AG04449 (cell line): Measurements from ENCODE around the gene HOXC9.
A peak's percentile ranks its signal among the peaks of the same experiment; 100 is the strongest.

ENCODE experiments used
- CTCF ChIA-PET: fragments of 350-600 bp; formaldehyde crosslinking; extraction: SDS; loops from one replicate; lab custom pipeline; 2021; ENCODE audit warnings: antibody characterized with exemption; lab: Yijun Ruan, JAX
- POLR2A ChIA-PET: fragments of 400-600, 350-600 bp; formaldehyde crosslinking; extraction: SDS; loops from one replicate; lab custom pipeline; 2020; ENCODE audit warnings: antibody characterized with exemption, inconsistent platforms; lab: Yijun Ruan, JAX
- DNase-seq: peaks from one replicate; pipeline ENCODE4 v3.0.0-alpha.2; 2010; ENCODE audit warnings: low read depth, low spot score
- H3K4me3 ChIP-seq: 2 replicates; pipeline ENCODE4 v1.5.1; 2011; ENCODE audit warnings: low read depth, mild to moderate bottlenecking, control low read depth, low read length
- CTCF ChIP-seq: IDR thresholded peaks from one replicate; pipeline ENCODE4 v1.5.1; 2011; ENCODE audit warnings: mild to moderate bottlenecking, moderate library complexity, low read length, control low read depth, inconsistent platforms; ENCODE audit not compliant: insufficient read depth; ENCODE audit errors: missing control alignments

Gene HOXC9

DNA sequence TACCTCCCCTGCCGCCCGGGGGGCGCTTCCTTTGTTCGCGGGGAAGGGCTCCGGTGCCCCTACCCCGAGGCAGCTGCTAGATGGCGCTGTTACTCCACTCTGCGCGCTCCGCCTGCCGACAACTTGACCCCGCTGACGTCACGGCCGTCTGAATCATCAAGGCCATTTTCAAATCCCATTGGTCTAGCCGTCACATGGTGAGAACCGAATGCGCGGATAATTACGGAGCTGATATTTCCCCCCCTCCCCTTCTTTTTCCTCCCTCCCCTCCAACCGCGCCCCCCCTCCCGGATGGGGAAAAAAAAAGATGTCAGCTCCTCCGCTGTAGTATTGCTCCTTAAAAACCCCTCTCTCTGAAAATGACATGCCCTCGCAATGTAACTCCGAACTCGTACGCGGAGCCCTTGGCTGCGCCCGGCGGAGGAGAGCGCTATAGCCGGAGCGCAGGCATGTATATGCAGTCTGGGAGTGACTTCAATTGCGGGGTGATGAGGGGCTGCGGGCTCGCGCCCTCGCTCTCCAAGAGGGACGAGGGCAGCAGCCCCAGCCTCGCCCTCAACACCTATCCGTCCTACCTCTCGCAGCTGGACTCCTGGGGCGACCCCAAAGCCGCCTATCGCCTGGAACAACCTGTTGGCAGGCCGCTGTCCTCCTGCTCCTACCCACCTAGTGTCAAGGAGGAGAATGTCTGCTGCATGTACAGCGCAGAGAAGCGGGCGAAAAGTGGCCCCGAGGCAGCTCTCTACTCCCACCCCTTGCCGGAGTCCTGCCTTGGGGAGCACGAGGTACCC is 14.9 kb upstream of the HOXC9 start, which contains the start of gene HOXC10:
Gene HOXC10 (plus strand): TSS at position 246 of the 791 bp plus-strand sequence. CDS start 114 bp downstream, at position 360.
- peak; percentile 92 for TF ChIP-seq CTCF
- DNase-seq: peak; percentile 89
- ChIA-PET CTCF (interaction anchor here (0.7 to 5.8 kb wide), 40 partner anchors 8 to 398 kb away, joined by 3 to 401 read pairs (median 5); partner anchors contain the start of genes HOXC11, HOXC5, HOXC8 and HOXC9), POLR2A (interaction anchor here (0.6 to 2.9 kb wide), 20 partner anchors 8 to 231 kb away, joined by 3 to 12 read pairs (median 4); partner anchors contain the start of gene HOXC8)
- peak within 1 kb of the TSS; percentile 96 for H3K4me3 ChIP-seq

GRCh38 chr12:53985692-53985993 is 14.3 kb upstream of the HOXC9 start:
- DNase-seq: no peak
- H3K4me3 ChIP-seq: peak overlapping the region; percentile 96
- CTCF ChIA-PET: interaction anchor here (0.9 to 5.8 kb wide), 31 partner anchors 8 to 397 kb away, joined by 3 to 401 read pairs (median 6); partner anchors contain the start of genes HOXC11, HOXC5, HOXC8 and HOXC9
- POLR2A ChIA-PET: interaction anchor here (0.6 to 2.9 kb wide), 12 partner anchors 8 to 222 kb away, joined by 3 to 12 read pairs (median 4); no protein-coding TSS in a partner anchor
- no peak for TF ChIP-seq CTCF

DNA sequence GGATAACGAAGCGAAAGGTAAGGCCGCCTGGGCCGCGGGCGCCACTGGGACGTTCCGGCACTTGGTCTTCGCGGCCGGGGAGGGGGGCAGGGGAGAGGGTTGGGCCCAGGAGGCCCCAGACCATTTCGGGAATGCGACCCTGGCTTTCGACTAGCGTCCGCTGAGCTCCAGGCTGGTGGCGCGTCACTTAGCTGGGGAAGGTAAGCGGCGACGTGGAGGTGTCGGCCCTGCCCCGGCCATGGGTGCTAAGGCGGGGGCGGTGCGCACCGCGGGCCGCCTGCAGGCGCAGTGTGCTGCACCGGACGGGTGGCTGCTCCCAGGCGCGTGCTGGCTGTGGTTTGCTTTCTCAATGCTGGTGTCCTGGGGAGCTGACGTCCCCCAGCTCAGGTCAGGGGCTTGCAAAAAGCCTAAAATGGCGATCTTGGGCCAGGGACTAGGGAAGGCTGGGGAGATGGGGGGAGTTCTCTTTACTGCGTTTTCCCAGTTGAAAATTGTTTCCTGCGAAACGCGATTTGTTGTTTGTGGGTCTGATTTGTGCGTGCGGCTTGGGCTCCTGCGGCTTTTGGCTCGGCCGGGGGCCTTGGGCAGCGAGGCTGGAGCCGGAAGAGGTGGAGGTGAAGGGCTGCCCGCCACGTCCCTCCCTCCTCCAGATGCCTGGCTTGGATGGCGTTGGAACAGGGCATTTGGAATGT is 13.8 kb upstream of the HOXC9 start:
- ChIA-PET CTCF (interaction anchor here (0.8 to 5.8 kb wide), 29 partner anchors 7 to 397 kb away, joined by 3 to 401 read pairs (median 6); partner anchors contain the start of genes HOXC11, HOXC5, HOXC8 and HOXC9), POLR2A (interaction anchor here (0.6 to 2.9 kb wide), 9 partner anchors 10 to 387 kb away, joined by 3 to 12 read pairs (median 4); no protein-coding TSS in a partner anchor)
- H3K4me3 ChIP-seq: peak overlapping the region; percentile 96
- DNase-seq: no peak
- TF ChIP-seq CTCF: no peak

DNA sequence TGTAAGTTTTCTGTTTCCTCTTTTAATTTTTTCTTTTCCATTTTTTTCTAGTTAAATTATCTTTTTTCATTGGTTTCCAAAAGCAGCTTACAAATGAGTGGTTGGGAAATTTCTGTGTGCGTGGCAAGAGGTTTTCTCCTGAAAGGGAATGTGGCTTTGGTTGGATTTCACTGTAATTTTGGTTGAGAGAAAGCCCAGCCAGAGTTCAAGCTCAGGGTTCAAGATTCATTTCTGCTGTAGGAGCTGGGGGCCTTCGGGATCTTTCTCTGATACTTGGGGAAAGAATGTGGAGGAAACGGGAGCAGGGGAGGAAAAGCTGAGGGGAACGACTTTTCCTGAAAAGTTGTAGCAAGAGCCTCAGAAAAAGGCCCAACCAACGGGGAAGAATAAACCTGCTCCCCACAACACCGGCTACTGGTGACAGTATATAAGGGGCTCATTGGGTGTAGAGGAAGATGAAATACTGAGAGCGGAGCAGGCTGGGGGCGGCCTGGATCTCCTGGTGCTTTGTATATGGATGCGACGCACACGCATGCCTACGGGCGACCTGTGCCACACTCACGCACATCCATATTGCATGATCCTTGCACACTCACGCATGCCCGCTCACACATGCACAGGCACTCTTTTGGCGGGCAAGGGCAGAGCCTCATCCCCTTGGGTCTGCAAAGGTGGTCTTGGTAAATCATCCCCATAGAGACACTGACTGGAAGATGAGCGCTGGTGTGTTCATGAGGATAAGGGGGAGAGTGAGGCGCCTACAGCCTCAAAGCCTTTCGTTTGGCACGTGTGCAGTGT is 13.1 kb upstream of the HOXC9 start:
- ChIA-PET POLR2A (interaction anchor here (0.7 to 2.9 kb wide), 5 partner anchors 9 to 386 kb away, joined by 3 to 12 read pairs (median 7); no protein-coding TSS in a partner anchor), CTCF (interaction anchor here (0.8 to 5.8 kb wide), 23 partner anchors 8 to 392 kb away, joined by 3 to 401 read pairs (median 9); partner anchors contain the start of genes HOXC11, HOXC5, HOXC8 and HOXC9)
- no peak for TF ChIP-seq CTCF
- peak overlapping the region; percentile 96 for H3K4me3 ChIP-seq
- no peak for DNase-seq

GRCh38 chr12:53987787-53988230 is 12.2 kb upstream of the HOXC9 start:
- CTCF ChIA-PET: interaction anchor here (0.8 to 5.8 kb wide), 22 partner anchors 7 to 400 kb away, joined by 3 to 401 read pairs (median 6); partner anchors contain the start of genes HOXC5, HOXC8, HOXC9 and SMUG1
- TF ChIP-seq CTCF: no peak
- H3K4me3 ChIP-seq: peak overlapping the region; percentile 96
- POLR2A ChIA-PET: interaction anchor here (0.7 to 2.9 kb wide), 7 partner anchors 9 to 424 kb away, joined by 3 to 12 read pairs (median 5); partner anchors contain the start of gene HOXC9
- no peak for DNase-seq
